ENCODE results near the gene ATP5PB.

ATP5PB gene

GRCh38 chr1:111467865-111468716, 18.8 kb downstream of the ATP5PB start:
- Mint-ChIP-seq H3K36me3 (ENCODE audit: low read depth) (peaks cover 27% of the 10 kb centered on the region), H3K27ac (no peak overlapping the region), H3K9me3 (no peaks in the 10 kb centered on the region), H3K27me3 (ENCODE audit: low read depth) (no peaks in the 10 kb centered on the region), H3K4me3 (no peak overlapping the region), H3K4me1 (peaks cover 4% of the 10 kb centered on the region)
- no peak for TF ChIP-seq CTCF (IDR thresholded peaks at IDR 0.05; ENCODE audit: unreplicated experiment in 3 of 3)

- H3K27me3 Mint-ChIP-seq (ENCODE audit: low read depth) = no peaks in the 10 kb centered on the region
- H3K9me3 Mint-ChIP-seq = no peaks in the 10 kb centered on the region
- TF ChIP-seq CTCF (IDR thresholded peaks at IDR 0.05; ENCODE audit: unreplicated experiment in 3 of 3) = no peak
- no peak overlapping the region for H3K27ac Mint-ChIP-seq
- no peaks in the 10 kb centered on the region for H3K4me1 Mint-ChIP-seq
- peaks cover 23% of the 10 kb centered on the region for H3K36me3 Mint-ChIP-seq (ENCODE audit: low read depth)
- H3K4me3 Mint-ChIP-seq = no peak overlapping the region
These were observed 19.4 kb downstream of the ATP5PB start for GRCh38 chr1:111468717-111469100.

- Mint-ChIP-seq H3K4me1 (no peaks in the 10 kb centered on the region), H3K4me3 (no peak overlapping the region), H3K27me3 (ENCODE audit: low read depth) (no peaks in the 10 kb centered on the region), H3K9me3 (no peaks in the 10 kb centered on the region), H3K36me3 (ENCODE audit: low read depth) (peaks cover 16% of the 10 kb centered on the region), H3K27ac (no peak overlapping the region)
- no peak for TF ChIP-seq CTCF (IDR thresholded peaks at IDR 0.05; ENCODE audit: unreplicated experiment in 3 of 3)
These were observed 20.3 kb downstream of the ATP5PB start for GRCh38 chr1:111469539-111469938.

GRCh38 chr1:111470596-111470995, 21.3 kb downstream of the ATP5PB start:
- no peak for TF ChIP-seq CTCF (IDR thresholded peaks at IDR 0.05; ENCODE audit: unreplicated experiment in 3 of 3)
- Mint-ChIP-seq H3K4me3 (no peak overlapping the region), H3K27me3 (ENCODE audit: low read depth) (no peaks in the 10 kb centered on the region), H3K9me3 (no peaks in the 10 kb centered on the region), H3K27ac (no peak overlapping the region), H3K4me1 (no peaks in the 10 kb centered on the region), H3K36me3 (ENCODE audit: low read depth) (peaks cover 9% of the 10 kb centered on the region)

- H3K4me3 Mint-ChIP-seq = no peak overlapping the region
- H3K9me3 Mint-ChIP-seq = no peaks in the 10 kb centered on the region
- no peaks in the 10 kb centered on the region for H3K27me3 Mint-ChIP-seq (ENCODE audit: low read depth)
- no peak overlapping the region for H3K27ac Mint-ChIP-seq
- H3K36me3 Mint-ChIP-seq (ENCODE audit: low read depth) = peaks cover 9% of the 10 kb centered on the region
- H3K4me1 Mint-ChIP-seq = no peaks in the 10 kb centered on the region
- no peak for TF ChIP-seq CTCF (IDR thresholded peaks at IDR 0.05; ENCODE audit: unreplicated experiment in 3 of 3)
These were observed 21.7 kb downstream of the ATP5PB start for GRCh38 chr1:111471012-111471411.

- Mint-ChIP-seq H3K27me3 (ENCODE audit: low read depth) (no peaks in the 10 kb centered on the region), H3K4me1 (no peaks in the 10 kb centered on the region)
These were observed 22.3 kb downstream of the ATP5PB start for GRCh38 chr1:111471538-111471937.

More at GRCh38 chr1:111471538-111471937, 22.3 kb downstream of the ATP5PB start:
- H3K9me3 Mint-ChIP-seq = no peaks in the 10 kb centered on the region
- TF ChIP-seq CTCF (IDR thresholded peaks at IDR 0.05; ENCODE audit: unreplicated experiment in 3 of 3) = no peak
- H3K36me3 Mint-ChIP-seq (ENCODE audit: low read depth) = peaks cover 9% of the 10 kb centered on the region
- no peak overlapping the region for H3K27ac Mint-ChIP-seq
- H3K4me3 Mint-ChIP-seq = no peak overlapping the region

All from nephron (organoid).